Esophagus squamous epithelium (tissue), 4 donors: ENCODE measurements around the gene SLC8A2. TPM values are rescaled to one million over a fixed set of nuclear protein-coding genes. Genes with fewer than 3 reads are reported as not detected.

ENCODE experiments used
- total RNA-seq, 4 donors: library from RNA; depleted of rRNA; stranded (reverse); fragments of >200 nt; gene quantifications; one replicate each; pipeline ENCODE4 v1.1.0, GENCODE V29; 2016

SLC8A2 gene
- total RNA-seq, 4 donors from 2014 or later = 0.08 to 5.0 (median 3.6) TPM; not detected in 1

Other genes starting within 250 kb of the SLC8A2 start
- 1 to 10 TPM in 3 of 4 donors, under 1 TPM in 1; 0.48 to 3.2 (median 2.6) TPM for gene BBC3, start 240.7 kb downstream of the SLC8A2 start, total RNA-seq
- 10 to 100 TPM in 2 of 4 donors, 1 to 10 TPM in 2; 6.6 to 16.8 (median 10.5) TPM for gene CCDC9, start 215.4 kb downstream of the SLC8A2 start, total RNA-seq
- 1 to 10 TPM; 1.4 to 8.2 (median 3.5) TPM for gene INAFM1, start 197.0 kb downstream of the SLC8A2 start, total RNA-seq
- 1 to 10 TPM in 3 of 4 donors, under 1 TPM in 1; 0.87 to 3.2 (median 2.3) TPM for gene C5AR1, start 162.0 kb downstream of the SLC8A2 start, total RNA-seq
- 1 to 10 TPM in 1 of 4 donors, under 1 TPM in 3; 0.21 to 1.3 (median 0.63) TPM for gene C5AR2, start 139.7 kb downstream of the SLC8A2 start, total RNA-seq
- gene DHX34, start 122.6 kb downstream of the SLC8A2 start, total RNA-seq = 10 to 100 TPM; 10.7 to 20.8 (median 17.7) TPM
- gene MEIS3, start 52.4 kb downstream of the SLC8A2 start, total RNA-seq = 10 to 100 TPM in 1 of 4 donors, 1 to 10 TPM in 3; 1.0 to 13.5 (median 3.9) TPM
- gene KPTN, start 12.3 kb upstream of the SLC8A2 start, total RNA-seq = 1 to 10 TPM; 5.6 to 9.4 (median 8.4) TPM
- 100 to 1,000 TPM; 106 to 178 (median 125) TPM for gene NAPA, start 43.2 kb upstream of the SLC8A2 start, total RNA-seq
- under 1 TPM in 1 of 4 donors, not detected in 3; 0.04 TPM for gene ZNF541, start 101.3 kb upstream of the SLC8A2 start, total RNA-seq
- 10 to 100 TPM in 1 of 4 donors, 1 to 10 TPM in 3; 1.1 to 17.5 (median 7.0) TPM for gene BICRA, start 137.2 kb upstream of the SLC8A2 start, total RNA-seq
- gene EHD2, start 241.5 kb upstream of the SLC8A2 start, total RNA-seq = 10 to 100 TPM; 34.8 to 50.7 (median 39.2) TPM